ENCODE measurements around the gene SLC12A4.
"Not testable (repeated sequence)": the region's sequence is repeated elsewhere in the genome, so short reads cannot be mapped to it uniquely, and the experiment has no call there.

The SLC12A4 gene

DNA sequence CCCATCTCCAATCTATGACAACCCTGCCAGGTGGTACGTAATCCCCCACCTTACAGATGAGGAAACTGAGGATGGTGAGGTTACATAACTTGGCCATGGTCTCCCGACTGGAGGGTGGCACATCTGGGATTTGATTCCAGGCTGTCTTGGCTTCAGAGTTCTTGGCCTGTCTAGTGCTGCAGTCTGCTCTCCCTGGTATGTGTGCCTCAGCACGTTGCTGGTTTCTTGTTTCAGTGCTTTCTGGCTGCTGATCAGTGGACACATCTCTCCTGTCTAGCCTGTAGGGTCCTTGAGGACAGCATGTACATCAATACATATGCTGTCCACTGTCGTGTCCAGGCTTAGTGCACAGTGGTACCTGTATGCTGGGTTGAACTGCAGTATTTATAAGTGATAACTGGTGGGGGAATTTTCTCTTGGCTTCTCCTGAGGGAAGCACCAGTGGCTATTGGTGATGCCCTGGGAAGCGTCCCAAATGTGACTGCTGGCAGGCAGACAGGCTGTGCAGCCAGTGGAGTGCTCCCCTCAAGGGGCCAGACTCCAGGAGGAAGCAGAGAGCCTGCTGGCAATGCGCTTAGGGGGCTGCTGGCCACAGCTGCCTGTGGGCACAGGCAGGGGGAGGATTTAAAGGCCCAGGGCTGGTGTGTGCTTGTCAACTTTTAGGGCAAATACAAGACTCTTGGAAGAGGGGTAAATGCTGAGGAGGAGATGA is 51.1 kb downstream of the SLC12A4 start:
- peaks cover 0 to 3% of the 10 kb centered on the region in 2 donors for H3K4me1 ChIP-seq (ENCODE audit: control insufficient read depth in 1 of 2, insufficient read depth in 2 of 2, low read length in 2 of 2)
- peaks cover 18 to 52% of the 10 kb centered on the region in 2 donors for H3K36me3 ChIP-seq (ENCODE audit: control insufficient read depth in 1 of 2, insufficient read depth in 2 of 2, low read length in 2 of 2)
- H3K27me3 ChIP-seq (ENCODE audit: control insufficient read depth in 1 of 2, insufficient read depth in 2 of 2, low read length in 2 of 2) = no peaks in the 10 kb centered on the region
- H3K27ac ChIP-seq (ENCODE audit: low read depth, low read length) = no peak overlapping the region
- H3K4me3 ChIP-seq (ENCODE audit: low read depth in 1 of 2, low read length in 2 of 2) = no peak overlapping the region
- H3K9me3 ChIP-seq (ENCODE audit: control insufficient read depth in 1 of 2, low read length in 2 of 2) = no peaks in the 10 kb centered on the region
- no peak overlapping the region for H3K9ac ChIP-seq (ENCODE audit: low read depth in 1 of 2, low read length in 2 of 2)

DNA sequence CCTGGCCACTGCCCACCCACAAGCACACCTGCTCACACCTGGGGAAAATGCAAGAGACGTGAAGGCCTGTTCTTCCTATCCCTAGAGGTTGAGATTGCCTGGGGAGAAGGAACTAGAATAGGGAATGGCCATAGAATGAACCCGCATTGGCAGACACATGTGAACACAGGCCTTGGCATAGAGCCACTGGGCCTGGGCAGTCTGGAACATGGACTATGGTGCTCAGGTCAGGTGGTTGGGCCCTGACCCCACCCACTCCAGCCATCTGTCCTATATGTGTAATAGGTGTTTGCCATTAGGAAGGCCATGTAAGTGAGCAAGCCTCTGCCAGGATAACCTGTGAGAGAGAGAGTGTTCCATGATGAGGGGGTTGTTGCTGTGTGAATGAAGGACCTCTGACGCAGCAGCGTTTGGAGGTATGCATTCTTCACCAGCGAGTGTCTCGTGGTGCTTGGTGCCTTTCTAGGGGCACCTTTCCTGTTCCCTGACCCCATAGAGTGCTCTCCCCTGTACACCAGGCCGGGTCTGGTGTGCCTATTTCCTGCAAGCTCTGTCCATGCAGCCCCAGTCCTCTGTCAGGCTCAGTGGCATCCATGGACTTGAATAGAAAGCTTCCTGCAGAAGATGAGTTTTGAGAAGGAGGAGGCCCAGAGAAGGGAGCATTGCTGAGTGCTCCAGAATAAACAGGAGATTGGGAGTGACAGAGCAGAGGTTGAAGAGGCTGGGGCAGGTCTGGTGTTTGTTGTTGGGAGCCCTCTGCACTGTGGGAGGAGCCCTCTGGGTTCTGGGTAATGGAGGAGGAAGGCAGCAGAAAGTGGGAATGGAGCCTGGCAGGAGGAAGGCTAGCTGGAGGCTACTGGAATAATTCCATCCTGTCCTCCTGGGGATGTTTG is 52.4 kb downstream of the SLC12A4 start:
- Histone ChIP-seq H3K9ac (ENCODE audit: low read depth in 1 of 2, low read length in 2 of 2) (no peak overlapping the region), H3K4me1 (ENCODE audit: control insufficient read depth in 1 of 2, insufficient read depth in 2 of 2, low read length in 2 of 2) (peaks cover 0 to 3% of the 10 kb centered on the region in 2 donors), H3K27ac (ENCODE audit: low read depth, low read length) (no peak overlapping the region), H3K4me3 (ENCODE audit: low read depth in 1 of 2, low read length in 2 of 2) (no peak overlapping the region), H3K36me3 (ENCODE audit: control insufficient read depth in 1 of 2, insufficient read depth in 2 of 2, low read length in 2 of 2) (peaks cover 18 to 54% of the 10 kb centered on the region in 2 donors), H3K27me3 (ENCODE audit: control insufficient read depth in 1 of 2, insufficient read depth in 2 of 2, low read length in 2 of 2) (no peaks in the 10 kb centered on the region), H3K9me3 (ENCODE audit: control insufficient read depth in 1 of 2, low read length in 2 of 2) (no peaks in the 10 kb centered on the region)

DNA sequence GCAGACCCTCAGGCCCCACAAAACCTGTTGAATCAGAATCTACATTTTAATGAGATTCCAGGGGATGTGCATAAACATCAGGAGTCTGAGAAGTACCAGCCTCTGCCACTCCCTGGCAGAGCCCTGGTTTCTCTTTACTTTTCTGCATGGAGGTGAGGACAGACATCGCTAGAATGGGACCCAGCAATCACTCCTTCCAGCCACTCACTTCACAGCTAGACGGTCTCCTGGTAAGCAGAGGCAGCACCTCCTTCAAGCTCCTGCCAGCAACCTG is 53.0 kb downstream of the SLC12A4 start:
- H3K36me3 ChIP-seq (ENCODE audit: control insufficient read depth in 1 of 2, insufficient read depth in 2 of 2, low read length in 2 of 2) = peaks cover 18 to 56% of the 10 kb centered on the region in 2 donors
- H3K27ac ChIP-seq (ENCODE audit: low read depth, low read length); H3K4me3 ChIP-seq (ENCODE audit: low read depth in 1 of 2, low read length in 2 of 2); H3K27me3 ChIP-seq (ENCODE audit: control insufficient read depth in 1 of 2, insufficient read depth in 2 of 2, low read length in 2 of 2); H3K9me3 ChIP-seq (ENCODE audit: control insufficient read depth in 1 of 2, low read length in 2 of 2); H3K9ac ChIP-seq (ENCODE audit: low read depth in 1 of 2, low read length in 2 of 2); H3K4me1 ChIP-seq (ENCODE audit: control insufficient read depth in 1 of 2, insufficient read depth in 2 of 2, low read length in 2 of 2): not testable (repeated sequence)

DNA sequence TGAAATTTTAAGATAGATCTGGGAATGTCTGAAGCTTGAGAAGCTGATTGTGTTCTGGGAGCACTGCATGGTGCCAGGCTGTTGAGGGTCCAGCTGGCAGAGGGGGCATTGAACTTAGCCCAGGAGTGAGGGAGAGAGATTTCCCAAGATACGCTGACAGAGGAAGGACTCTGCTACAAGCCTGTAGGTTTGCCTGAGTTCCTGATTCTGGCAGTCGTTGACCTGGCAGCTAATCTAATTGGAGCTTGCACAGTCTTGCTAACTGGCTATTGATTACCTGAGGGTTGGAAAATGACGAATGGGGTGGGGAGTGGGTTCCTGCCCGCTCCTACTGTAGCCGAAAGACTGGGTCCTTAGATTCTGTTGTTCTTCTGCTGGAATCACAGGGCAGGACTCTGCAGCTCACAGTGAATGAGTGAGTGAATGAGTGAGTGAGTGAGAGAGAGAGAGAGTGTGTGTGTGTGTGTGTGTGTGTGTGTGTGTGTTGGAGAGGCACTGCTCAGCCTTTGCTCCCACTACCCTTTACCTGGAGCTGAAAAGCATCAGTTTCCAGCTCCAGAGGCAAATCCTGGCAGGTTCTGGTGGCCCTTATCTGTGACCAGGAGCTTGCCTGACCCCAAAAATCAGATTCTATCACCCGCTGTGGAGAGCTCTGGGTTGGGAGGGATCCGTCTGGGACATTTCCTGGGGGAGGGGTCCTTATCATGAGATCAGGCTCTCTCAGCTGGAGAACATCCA is 53.5 kb downstream of the SLC12A4 start:
- Histone ChIP-seq H3K4me3 (ENCODE audit: low read depth in 1 of 2, low read length in 2 of 2) (no peak overlapping the region), H3K27me3 (ENCODE audit: control insufficient read depth in 1 of 2, insufficient read depth in 2 of 2, low read length in 2 of 2) (no peaks in the 10 kb centered on the region), H3K9me3 (ENCODE audit: control insufficient read depth in 1 of 2, low read length in 2 of 2) (no peaks in the 10 kb centered on the region), H3K27ac (ENCODE audit: low read depth, low read length) (no peak overlapping the region), H3K36me3 (ENCODE audit: control insufficient read depth in 1 of 2, insufficient read depth in 2 of 2, low read length in 2 of 2) (peaks cover 18 to 55% of the 10 kb centered on the region in 2 donors), H3K4me1 (ENCODE audit: control insufficient read depth in 1 of 2, insufficient read depth in 2 of 2, low read length in 2 of 2) (peaks cover 0 to 3% of the 10 kb centered on the region in 2 donors), H3K9ac (ENCODE audit: low read depth in 1 of 2, low read length in 2 of 2) (no peak overlapping the region)

DNA sequence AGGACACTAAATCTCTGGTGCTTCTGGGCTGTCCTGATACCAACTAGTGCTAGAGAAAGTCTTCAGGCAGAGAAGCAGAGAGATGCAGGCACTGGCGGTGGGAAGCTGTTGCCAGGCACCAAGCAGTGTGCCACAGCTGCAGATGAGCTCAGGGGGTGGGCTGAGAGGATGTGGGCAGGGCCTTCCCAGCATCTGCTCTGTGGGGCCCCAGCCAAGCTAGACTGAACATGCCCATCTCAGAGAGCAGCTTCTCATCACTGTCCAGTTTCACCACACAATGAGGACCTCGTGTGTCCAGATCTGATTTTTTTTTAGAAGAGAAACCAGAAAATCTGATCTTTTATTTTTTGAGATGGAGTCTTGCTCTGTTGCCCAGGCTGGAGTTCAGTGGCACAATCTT is 58.3 kb downstream of the SLC12A4 start:
- H3K36me3 ChIP-seq (ENCODE audit: control insufficient read depth in 1 of 2, insufficient read depth in 2 of 2, low read length in 2 of 2) = peaks cover 16 to 33% of the 10 kb centered on the region in 2 donors
- no peaks in the 10 kb centered on the region for H3K9me3 ChIP-seq (ENCODE audit: control insufficient read depth in 1 of 2, low read length in 2 of 2)
- no peak overlapping the region for H3K27ac ChIP-seq (ENCODE audit: low read depth, low read length)
- no peak overlapping the region for H3K4me3 ChIP-seq (ENCODE audit: low read depth in 1 of 2, low read length in 2 of 2)
- H3K9ac ChIP-seq (ENCODE audit: low read depth in 1 of 2, low read length in 2 of 2) = no peak overlapping the region
- no peaks in the 10 kb centered on the region for H3K27me3 ChIP-seq (ENCODE audit: control insufficient read depth in 1 of 2, insufficient read depth in 2 of 2, low read length in 2 of 2)
- H3K4me1 ChIP-seq (ENCODE audit: control insufficient read depth in 1 of 2, insufficient read depth in 2 of 2, low read length in 2 of 2) = no peaks in the 10 kb centered on the region

DNA sequence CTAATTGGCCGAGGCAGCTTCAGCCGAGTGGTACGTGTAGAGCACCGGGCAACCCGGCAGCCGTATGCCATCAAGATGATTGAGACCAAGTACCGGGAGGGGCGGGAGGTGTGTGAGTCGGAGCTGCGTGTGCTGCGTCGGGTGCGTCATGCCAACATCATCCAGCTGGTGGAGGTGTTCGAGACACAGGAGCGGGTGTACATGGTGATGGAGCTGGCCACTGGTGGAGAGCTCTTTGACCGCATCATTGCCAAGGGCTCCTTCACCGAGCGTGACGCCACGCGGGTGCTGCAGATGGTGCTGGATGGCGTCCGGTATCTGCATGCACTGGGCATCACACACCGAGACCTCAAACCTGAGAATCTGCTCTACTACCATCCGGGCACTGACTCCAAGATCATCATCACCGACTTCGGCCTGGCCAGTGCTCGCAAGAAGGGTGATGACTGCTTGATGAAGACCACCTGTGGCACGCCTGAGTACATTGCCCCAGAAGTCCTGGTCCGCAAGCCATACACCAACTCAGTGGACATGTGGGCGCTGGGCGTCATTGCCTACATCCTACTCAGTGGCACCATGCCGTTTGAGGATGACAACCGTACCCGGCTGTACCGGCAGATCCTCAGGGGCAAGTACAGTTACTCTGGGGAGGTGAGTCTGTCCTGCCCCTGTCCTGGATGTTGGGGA is 59.2 kb downstream of the SLC12A4 start:
- Histone ChIP-seq H3K27me3 (ENCODE audit: control insufficient read depth in 1 of 2, insufficient read depth in 2 of 2, low read length in 2 of 2) (no peaks in the 10 kb centered on the region), H3K4me3 (ENCODE audit: low read depth in 1 of 2, low read length in 2 of 2) (no peak overlapping the region), H3K36me3 (ENCODE audit: control insufficient read depth in 1 of 2, insufficient read depth in 2 of 2, low read length in 2 of 2) (peaks cover 16 to 27% of the 10 kb centered on the region in 2 donors), H3K27ac (ENCODE audit: low read depth, low read length) (no peak overlapping the region), H3K9me3 (ENCODE audit: control insufficient read depth in 1 of 2, low read length in 2 of 2) (no peaks in the 10 kb centered on the region), H3K4me1 (ENCODE audit: control insufficient read depth in 1 of 2, insufficient read depth in 2 of 2, low read length in 2 of 2) (no peaks in the 10 kb centered on the region), H3K9ac (ENCODE audit: low read depth in 1 of 2, low read length in 2 of 2) (no peak overlapping the region)

DNA sequence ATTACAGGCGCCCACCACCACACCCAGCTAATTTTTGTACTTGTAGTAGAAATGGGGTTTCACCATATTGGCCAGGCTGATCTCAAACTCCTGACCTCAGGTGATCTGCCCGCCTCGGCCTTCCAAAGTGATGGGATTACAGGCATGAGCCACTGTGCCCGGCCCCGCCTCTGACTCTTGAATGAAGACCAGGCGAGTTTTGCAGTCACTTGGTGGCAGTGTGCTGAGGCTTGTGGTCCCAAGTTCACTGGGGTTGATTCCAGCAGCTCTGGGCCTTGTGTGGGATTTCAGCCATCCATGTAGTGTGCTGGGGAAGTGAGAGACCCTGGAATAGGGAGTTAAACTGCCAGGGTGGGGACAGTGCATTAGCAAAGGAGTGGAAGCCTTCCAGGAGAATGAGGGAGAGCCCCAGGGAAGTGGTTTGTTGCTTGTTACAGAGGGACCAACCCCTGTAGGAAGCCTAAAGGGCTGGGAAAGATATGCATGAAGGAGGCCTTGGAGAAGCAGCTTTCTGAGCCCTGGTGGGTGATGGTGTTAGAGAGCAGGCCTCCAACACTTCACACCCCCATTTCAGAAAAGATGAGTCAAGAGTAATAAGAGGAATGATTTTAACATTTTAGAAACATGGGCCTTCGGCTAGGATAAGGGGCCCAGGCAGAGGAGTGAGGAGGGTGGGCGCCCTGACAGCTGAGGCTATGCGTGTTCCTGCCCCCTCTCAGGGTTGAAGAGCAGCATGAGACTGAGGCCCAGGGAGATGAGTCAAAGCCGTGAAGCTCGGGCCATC is 60.8 kb downstream of the SLC12A4 start:
- Histone ChIP-seq H3K9ac (ENCODE audit: low read depth in 1 of 2, low read length in 2 of 2) (no peak overlapping the region), H3K36me3 (ENCODE audit: control insufficient read depth in 1 of 2, insufficient read depth in 2 of 2, low read length in 2 of 2) (peaks cover 13 to 36% of the 10 kb centered on the region in 2 donors), H3K4me3 (ENCODE audit: low read depth in 1 of 2, low read length in 2 of 2) (no peak overlapping the region), H3K9me3 (ENCODE audit: control insufficient read depth in 1 of 2, low read length in 2 of 2) (no peaks in the 10 kb centered on the region), H3K27ac (ENCODE audit: low read depth, low read length) (no peak overlapping the region), H3K4me1 (ENCODE audit: control insufficient read depth in 1 of 2, insufficient read depth in 2 of 2, low read length in 2 of 2) (no peaks in the 10 kb centered on the region), H3K27me3 (ENCODE audit: control insufficient read depth in 1 of 2, insufficient read depth in 2 of 2, low read length in 2 of 2) (no peaks in the 10 kb centered on the region)

DNA sequence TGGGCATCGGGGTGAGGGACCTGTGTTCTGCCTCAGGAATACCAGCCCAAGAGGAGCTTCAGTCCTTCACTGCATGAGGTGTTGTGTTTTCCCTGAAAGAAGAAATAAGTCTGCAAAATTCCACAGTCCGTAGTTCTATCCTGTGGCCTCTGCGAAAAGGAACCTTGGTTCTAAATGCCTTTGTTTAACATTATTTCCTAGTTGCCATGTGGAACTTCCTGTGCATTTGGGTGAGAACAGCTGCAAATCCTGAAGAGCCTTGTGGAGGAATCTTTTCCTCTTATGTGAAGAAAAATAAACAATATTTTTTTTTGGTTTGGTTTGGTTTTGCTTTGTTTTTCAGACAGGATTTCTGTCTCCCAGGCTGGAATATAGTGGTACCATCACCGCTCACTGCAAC is 65.6 kb downstream of the SLC12A4 start:
- H3K9me3 ChIP-seq (ENCODE audit: control insufficient read depth in 1 of 2, low read length in 2 of 2) = no peaks in the 10 kb centered on the region
- H3K9ac ChIP-seq (ENCODE audit: low read depth in 1 of 2, low read length in 2 of 2) = no peak overlapping the region
- H3K4me3 ChIP-seq (ENCODE audit: low read depth in 1 of 2, low read length in 2 of 2) = no peak overlapping the region
- no peaks in the 10 kb centered on the region for H3K4me1 ChIP-seq (ENCODE audit: control insufficient read depth in 1 of 2, insufficient read depth in 2 of 2, low read length in 2 of 2)
- H3K27me3 ChIP-seq (ENCODE audit: control insufficient read depth in 1 of 2, insufficient read depth in 2 of 2, low read length in 2 of 2) = no peaks in the 10 kb centered on the region
- no peak overlapping the region for H3K27ac ChIP-seq (ENCODE audit: low read depth, low read length)
- H3K36me3 ChIP-seq (ENCODE audit: control insufficient read depth in 1 of 2, insufficient read depth in 2 of 2, low read length in 2 of 2) = peaks cover 0 to 12% of the 10 kb centered on the region in 2 donors

DNA sequence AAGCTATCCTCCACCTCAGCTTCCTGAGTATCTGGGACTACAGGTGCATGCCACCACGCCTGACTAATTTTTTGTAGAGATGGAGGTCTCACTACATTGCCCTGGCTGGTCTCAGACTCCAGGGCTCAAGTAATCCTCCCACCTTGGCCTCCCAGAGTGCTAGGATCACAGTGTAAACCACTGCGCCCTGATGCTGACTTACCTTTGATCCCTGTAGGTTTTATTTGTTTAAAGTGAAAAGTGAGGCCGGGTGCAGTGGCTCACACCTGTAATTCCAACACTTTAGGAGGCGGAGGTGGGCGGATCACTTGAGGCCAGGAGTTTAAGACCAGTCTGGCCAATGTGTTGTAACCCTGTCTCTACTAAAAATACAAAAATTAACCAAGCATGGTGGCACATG is 66.7 kb downstream of the SLC12A4 start:
- Histone ChIP-seq H3K9me3 (ENCODE audit: control insufficient read depth in 1 of 2, low read length in 2 of 2) (no peaks in the 10 kb centered on the region), H3K36me3 (ENCODE audit: control insufficient read depth in 1 of 2, insufficient read depth in 2 of 2, low read length in 2 of 2) (peaks cover 0 to 12% of the 10 kb centered on the region in 2 donors), H3K4me1 (ENCODE audit: control insufficient read depth in 1 of 2, insufficient read depth in 2 of 2, low read length in 2 of 2) (peaks cover 0 to 1% of the 10 kb centered on the region in 2 donors), H3K4me3 (ENCODE audit: low read depth in 1 of 2, low read length in 2 of 2) (no peak overlapping the region), H3K27me3 (ENCODE audit: control insufficient read depth in 1 of 2, insufficient read depth in 2 of 2, low read length in 2 of 2) (no peaks in the 10 kb centered on the region), H3K9ac (ENCODE audit: low read depth in 1 of 2, low read length in 2 of 2) (no peak overlapping the region), H3K27ac (ENCODE audit: low read depth, low read length) (no peak overlapping the region)

Measured in duodenal mucosa (tissue), 2 donors.